GM21447 (cell line): Measurements from ENCODE around the gene EYA3.

ENCODE experiments used
- ATAC-seq: cut with Tn5 transposase; IDR thresholded peaks from one replicate; pipeline ENCODE4 v1.9.1; 2021; ENCODE audit not compliant: unreplicated experiment

The EYA3 gene

DNA sequence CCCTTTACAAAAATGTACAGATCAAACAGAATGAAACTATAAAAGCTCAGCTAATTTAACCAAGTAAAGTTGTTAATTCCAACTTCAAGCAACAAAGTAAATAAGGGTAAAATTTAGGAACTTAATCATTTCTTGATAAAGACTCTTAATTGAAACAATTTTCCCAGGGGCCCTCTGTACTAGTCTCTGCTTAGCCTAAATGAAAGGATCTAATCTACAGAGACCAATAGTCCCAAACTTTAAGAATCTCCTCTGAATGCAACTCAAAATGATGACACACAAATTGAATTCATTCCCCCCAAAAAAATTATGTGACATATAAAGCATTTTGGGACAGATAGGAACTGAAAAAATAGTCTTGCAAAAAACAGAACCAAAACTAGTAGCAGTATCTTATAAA, 16.6 kb downstream of the EYA3 start:
- no peak for ATAC-seq

DNA sequence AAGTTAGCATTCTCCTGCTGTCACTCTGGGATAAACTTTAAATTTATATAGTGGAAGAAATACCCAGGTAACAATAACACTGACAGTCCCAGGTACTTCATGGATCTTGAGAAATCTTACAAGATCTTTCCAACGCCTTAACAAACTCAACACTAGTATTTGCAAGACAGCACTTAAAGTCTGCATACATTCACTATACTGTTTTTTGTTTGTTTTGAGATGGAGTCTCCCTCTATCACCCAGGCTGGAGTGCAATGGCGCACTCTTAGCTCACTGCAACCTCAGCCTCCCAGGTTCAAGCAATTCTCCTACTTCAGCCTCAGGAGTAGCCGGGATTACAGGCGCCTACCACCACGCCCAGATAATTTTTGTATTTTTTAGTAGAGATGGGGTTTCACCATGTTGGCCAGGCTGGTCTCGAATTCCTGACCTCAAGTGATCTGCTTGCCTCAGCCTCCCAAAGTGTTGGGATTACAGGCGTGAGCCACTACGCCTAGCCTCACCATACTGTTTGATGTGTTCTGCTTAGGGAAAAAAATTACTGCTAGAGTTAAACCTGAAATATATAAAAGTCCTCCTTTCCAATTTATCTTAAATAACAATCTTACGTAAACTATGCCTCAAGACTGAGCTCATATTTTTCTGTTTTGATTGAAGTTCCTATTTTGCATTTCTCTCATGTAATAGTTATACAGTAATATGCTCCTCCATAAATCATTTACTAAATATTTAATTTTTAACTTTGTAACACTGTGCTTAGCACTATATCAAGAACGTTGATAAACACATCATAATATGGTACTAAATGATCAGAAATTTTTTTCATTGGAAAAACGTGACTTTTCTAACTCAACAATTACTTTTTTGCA, 17.5 kb downstream of the EYA3 start:
- ATAC-seq: no peak

DNA sequence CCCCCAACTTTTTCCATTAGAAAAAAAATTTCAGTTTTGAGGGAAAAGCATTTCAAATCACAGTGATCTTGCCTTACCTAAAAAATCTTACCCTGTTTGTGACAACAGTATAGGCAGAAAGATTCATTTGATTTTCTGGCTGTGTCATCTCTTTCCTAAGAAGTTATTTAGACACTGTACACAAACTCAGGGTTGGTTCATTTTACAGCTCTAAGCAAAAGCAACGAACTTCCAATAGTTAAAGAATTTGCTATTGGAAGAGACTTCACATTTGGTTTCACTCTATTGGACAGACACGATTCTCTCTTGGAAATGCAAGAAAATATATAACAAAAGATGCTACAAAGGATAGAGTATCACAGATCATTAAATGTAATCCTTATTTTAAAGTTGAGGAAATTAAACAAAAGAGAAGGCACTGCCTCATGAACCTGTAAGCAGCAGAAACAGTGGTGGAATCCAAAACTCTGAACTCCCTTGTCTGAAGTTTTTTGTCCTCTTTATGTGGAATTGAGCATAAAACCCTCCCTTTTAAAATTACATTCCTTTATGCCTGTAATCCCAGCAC, 20.8 kb downstream of the EYA3 start:
- ATAC-seq: no peak

DNA sequence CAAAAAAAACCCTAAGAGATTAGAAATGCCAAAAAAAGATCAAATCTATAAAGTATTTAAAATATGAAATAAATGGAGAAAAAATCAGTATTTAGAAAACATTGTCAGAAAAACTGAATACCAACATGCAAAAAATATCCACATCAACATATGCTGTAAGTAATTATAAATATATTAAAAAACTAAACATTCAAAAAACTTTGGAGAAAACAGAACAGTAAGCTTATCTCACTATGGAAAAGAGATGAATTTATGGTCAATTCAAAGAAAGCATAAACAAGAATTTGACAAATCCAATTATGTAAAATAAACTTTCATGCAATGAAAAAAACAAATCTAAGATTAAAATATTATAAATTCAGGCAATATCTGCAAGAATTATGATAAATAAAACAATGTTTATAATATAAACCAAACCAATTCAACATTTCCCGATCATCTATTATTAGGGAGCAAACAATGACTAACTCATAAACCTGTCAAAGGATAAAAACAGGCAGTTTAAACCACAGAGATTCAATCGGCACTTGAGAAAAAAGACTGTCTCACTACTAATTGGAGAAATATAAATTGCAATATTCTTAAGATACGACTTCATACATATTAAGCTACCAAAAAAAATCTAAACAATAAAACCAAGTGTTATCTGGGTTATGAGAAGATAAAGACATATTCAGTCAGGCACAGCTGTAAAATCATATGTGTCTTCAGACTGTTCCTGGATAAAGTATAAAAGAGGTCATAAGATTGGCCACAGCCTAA, 21.8 kb downstream of the EYA3 start:
- no peak for ATAC-seq

DNA sequence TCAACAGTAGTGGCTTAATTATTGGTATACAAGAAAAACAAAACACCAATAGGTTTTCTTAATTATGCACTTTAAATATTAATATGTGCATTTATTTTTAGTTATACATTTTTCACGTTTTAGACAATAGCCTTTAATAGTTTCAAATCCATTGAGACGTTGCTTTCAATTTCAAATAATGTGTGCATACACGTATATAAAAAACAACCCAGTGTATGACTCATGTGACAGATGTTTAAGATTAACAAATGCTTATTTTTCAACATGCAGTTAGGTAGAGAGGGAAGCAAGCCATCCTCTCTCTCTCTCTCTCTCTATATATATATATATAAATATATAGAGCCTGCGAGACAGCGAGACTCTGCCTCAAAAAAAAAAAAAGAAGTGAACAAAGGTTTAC, 24.3 kb downstream of the EYA3 start:
- ATAC-seq: no peak

DNA sequence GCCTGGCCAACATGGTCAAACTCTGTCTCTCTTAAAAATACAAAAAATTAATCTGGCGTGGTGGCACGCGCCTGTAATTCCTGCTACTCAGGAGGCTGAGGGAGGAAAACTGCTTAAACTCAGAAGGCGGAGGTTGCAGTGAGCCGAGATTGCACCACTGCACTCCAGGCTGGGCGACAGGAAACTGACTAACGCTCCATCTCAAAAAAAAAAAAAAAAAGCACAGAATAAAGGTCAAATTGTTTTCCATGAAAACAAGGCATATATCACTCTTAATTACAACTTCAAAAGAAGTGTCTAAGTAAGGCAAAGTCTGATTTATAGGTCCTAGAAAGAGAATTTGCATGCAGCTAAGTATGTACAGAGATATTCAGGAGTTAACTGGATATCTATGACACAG, 25.6 kb downstream of the EYA3 start:
- no peak for ATAC-seq

DNA sequence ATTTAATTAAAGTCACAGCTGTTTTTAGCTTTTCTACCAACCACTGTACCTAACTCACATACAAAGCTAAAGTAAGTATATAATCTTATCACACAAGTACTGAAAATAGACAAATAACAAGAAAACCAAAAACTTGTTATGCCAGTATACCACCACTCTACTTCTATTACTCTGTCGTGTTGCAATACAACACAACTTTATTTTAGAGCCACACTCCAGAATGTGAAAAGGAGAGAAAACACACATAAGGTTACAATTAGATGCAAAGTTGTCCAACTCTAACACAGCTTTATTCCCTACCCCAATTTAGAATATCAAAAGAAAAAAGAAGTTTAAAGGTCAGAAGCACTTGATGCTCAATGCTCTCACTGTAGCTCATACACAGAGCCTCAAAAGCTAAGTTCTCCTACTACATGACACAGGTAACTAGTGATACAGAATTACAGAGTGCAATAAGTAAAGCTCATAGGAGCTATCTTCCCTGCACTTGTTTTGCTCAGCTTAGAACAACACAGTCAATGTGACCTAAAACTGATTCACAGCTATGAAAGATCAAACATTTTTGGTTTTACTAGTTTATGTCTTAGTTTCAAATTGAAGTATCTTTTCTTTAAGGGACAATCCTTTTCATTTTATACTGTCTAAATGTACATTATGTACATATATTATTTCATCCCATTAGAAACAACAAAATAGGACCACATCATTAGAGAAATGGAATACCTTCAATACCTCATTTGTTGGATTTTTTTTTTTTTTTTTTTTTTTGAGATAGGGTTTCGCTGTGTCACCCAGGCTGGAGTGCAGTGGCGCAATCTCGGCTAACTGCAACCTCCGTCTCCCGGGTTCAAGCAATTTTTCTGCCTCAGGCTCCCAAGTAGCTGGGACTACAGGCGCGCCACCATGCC, 29.2 kb downstream of the EYA3 start:
- ATAC-seq: no peak

DNA sequence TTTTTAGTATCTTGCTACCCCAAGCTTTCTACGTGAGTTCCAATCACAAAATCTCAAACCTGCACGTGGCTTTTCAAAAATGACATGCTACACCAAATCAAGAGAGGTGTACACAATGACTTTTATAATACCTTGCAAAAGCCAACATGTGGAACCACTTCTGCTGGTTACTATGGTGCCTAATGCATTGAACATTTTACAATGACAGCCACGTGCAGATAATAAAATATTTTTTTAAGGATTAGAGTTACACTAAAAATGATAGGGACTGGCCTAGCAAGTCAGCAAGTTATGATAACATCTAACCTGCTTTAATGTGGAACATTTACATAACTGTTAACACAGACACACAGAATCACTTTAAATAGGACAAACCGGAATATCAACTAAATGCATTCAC, 30.2 kb downstream of the EYA3 start:
- ATAC-seq: no peak

DNA sequence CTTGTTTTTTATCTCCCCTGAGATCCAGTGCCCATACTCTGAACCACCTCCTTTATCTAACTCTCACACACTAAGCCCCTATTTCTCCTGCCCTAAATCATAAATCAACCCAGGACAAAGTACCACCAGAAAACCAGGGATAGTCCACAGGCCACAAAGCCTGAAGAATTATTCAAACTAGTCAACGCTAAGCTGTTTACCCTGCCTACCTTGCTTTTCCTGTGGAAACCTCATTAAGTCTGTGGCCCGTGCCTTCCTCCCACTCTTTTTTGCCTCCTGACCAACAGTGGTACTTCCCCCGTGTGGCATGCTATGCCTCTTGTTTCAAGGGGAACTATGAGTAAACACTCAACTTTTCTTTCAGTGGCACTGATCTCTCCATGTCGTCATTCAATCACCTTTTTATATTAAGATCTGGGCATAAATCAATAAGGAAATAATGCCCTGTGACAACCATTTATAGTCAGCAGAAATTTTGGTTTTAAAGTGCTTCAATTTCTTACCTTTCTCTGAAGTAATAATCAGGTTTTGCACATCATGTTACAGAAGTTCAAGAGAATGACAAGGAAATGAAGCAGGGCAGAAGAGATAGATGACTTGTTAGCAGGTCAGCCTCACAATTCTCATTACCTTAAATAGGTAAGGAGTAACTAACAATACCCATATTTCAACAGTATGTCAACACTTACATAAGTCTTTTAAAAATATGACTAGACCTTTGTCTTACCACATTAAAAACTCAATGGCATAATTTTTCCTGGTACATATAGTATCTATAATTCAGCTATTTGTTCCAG, 32.1 kb downstream of the EYA3 start:
- ATAC-seq: peak; percentile 82

DNA sequence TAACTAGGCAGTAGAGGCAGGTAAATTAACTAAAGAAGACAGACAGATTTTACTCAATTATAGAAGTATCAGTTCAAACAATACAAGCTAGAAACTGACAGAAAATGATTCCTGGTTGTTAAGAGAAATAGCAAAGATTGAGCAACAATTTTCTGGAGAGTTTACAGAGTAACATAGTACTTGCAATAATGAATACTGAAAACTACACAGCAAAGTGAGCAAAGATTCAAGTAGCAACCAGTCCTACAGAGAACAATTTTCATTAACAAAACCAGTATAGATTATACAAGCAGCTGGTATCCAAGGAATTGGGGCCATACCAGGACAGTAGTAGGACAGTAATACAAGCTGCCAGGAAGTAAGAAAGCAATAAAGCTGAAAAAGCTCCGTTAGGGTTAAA, 37.6 kb downstream of the EYA3 start:
- no peak for ATAC-seq

DNA sequence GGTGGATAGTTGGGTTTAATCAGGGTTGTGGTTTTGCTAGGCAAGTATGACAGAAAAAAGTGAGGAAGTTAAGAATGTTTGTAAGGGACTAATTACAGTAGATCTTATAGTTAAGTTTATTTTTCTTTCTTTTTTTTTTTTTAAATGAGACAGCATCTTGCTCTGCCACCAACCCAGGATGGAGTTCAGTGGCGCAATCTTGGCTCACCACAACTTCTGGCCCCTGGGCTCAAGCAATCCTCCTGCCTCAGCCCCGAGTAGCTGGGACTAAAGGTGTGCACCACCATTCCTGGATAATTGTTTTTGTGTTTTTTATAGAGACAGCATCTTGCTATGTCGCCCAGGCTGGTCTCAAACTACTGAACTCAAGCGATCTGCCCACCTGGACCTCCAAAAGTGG, 41.7 kb downstream of the EYA3 start:
- ATAC-seq: no peak

DNA sequence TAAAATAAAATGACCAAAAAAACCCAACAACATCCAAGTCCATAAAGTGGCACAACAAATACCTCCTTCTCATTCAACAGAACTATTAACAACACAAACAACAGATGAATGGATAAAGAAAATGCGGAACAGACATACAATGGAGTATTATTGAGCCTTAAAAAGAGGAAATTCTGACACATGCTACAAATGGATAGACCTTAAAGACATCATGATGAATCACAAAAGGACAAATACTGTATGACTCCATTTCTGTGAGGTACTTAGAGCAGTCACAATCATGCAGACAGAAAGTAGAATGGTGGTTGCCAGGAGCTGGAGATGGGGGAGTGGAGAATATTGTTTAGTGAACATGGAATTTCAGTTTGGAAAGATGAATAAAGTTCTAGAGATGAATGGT, 42.6 kb downstream of the EYA3 start:
- ATAC-seq: no peak

DNA sequence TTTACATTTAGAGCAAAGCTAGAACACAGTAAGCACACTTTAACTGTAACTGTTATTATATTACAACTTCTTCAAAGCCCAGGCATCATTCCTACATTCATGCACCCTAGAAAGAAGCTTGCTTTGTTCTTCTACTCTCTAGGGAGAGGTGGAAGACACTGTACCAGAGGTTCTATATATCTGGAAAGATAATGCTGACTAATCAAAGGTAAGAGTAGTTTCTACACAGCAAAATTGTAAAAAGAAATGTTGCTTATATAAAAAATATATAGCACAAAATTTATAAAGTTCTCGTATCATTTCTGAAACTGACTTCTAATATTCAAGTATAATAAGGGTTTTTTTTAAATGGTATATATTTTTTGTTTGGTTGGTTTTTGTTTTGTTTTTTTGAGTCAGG, 44.0 kb downstream of the EYA3 start:
- no peak for ATAC-seq

DNA sequence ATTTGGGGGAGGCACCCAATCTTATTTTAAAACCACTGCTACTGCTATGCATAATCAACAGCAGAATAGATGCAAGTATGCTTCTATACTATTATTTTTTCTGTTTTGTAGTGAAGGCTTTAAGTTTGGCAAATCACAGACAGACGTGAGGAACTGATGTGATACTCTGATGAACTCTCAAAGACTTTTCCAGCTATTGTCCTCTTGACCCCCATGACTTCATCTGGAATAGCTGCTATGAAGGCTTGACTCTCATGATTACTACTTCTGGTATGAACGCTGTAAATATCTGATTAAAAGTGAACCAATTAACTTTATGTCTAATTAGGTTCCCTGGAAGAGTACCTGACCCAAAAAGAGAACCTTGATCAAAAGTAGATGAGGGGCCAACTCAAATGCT, 49.1 kb downstream of the EYA3 start:
- no peak for ATAC-seq

DNA sequence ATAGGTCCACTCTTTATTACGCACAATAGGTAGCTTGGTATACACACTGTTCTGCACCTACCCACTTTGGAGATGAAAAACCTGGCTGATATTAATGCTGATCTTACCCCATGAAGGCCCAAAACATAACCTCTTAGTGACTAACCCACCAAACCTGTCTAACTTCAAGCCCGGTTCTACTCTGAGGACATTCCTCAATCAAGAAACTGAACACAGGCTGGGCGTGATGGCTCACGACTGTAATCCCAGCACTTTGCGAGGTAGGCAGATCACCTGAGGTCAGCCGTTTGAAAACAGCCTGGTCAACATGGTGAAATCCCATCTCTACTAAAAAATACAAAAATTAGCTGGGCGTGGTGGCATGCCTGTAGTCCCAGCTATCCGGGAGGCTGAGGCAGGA, 50.5 kb downstream of the EYA3 start:
- ATAC-seq: no peak

DNA sequence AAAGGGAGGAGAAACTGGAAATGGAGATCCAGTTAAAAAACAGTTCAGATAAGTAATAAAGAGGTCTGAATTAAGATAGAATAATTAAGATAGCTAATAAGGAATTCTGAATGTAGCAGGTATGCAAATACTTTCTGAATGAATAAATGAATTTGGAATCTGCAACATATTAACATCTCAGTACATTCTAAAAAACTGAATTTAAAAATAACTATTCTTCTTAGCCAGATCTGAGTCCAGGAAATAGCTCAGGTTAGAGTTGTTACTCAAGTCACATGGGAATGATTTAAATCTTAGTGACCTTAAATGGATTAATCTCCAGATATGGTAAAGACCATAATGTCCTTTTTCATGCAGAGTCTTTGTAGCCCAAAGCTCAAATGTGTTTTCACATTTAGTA, 51.2 kb downstream of the EYA3 start:
- ATAC-seq: no peak

DNA sequence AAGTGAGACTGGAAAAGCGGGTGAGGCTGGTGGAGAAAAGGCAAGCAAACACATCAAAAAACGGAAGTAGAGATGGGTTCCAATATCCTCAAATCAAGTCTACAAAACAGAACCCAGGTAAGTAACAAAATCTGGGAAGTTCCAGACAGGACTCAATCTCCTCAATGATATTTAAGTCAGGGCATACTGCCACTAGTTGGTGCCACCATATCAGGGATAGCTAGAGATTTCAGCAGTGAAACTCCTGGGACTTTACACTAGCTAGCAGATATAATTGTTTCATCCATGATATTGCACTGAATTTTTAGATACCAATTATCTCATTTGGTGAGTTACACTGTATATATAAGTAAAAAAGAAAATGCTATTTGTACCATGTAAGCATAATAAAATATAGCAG, 52.0 kb downstream of the EYA3 start:
- no peak for ATAC-seq

DNA sequence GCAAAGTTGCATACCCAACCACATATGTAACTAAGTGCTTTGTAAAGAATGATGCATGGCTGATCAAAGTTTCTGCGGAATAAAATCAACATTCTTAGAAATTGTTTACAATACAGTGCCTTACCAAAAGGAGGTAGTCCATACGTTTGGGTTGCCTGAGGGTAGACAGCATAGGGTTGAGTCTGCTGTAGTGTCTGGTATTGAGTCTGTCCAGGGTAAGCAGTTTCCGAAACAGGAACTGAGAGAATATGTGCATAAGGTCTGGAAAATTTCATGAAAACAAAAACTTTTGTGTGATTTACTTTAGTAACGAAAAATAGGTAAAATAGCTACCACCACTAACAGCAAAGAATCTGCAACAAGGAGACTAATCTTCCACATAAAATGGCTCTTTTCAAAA, 53.0 kb downstream of the EYA3 start:
- no peak for ATAC-seq

DNA sequence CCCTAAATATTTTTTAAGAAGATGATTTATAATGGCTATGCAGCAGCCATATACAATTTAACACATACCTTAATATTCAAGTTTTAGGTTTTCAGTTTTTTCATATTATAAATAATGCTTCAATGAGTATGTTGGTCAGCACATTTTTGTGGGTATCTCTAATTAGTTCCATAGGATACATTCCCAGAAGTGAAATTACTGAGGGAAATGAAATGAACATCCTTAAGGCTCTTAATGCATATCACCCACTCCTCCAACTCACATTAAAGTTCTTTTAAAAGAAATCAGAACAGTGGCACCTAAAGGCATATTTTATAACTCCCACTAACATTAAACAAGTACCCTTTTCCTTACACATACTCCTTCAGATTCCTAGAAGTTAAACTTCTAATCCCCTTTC, 56.1 kb downstream of the EYA3 start:
- no peak for ATAC-seq

DNA sequence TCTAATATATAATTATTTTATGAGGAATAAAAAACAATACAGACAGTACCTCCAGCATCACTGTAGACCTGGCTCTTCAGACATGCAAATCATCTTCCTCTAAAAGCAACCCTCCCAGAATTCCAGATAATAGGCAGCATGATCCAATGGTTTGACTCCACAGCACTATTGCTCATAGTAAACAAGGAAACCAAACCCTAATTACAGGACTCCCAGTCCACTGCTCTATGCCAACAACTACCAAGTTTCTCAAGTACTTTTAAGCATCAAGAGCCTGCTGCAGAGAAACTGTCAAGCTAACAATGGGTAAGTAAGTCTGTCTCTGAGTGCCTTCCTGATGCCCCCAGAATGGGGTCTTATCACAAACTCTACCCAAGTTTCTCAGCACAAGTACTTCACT, 57.2 kb downstream of the EYA3 start:
- no peak for ATAC-seq
